A673 (cell line): ENCODE measurements around the gene MT1F. TPM values are rescaled to one million over a fixed set of nuclear protein-coding genes. Genes with fewer than 3 reads are reported as not detected.

Experiments
- BruUV-seq: library from RNA; stranded (reverse); fragments of 400-500 nt; replicated peaks from 2 replicates; lab custom pipeline; 2021; lab: Mats Ljungman, UMichigan
- CTCF ChIA-PET: fragments of 300-600 bp; sonication (Branson Sonifier 250); formaldehyde crosslinking; loops from one replicate; lab custom pipeline; 2022; ENCODE audit warnings: antibody characterized with exemption; lab: Charles Lee
- POLR2A ChIA-PET: fragments of 300-600 bp; sonication (Branson Sonifier 250); formaldehyde crosslinking; loops from one replicate; lab custom pipeline; 2022; ENCODE audit warnings: antibody characterized with exemption; ENCODE audit not compliant: low non-redundant PET; lab: Charles Lee
- DNase-seq: peaks from one replicate; pipeline ENCODE4 v3.0.0-alpha.2; 2015; ENCODE audit warnings: low spot score
- H3K27ac ChIP-seq: fragments of 200-600 bp; sonication (generic); 2 replicates; pipeline ENCODE4 v1.5.1; 2016; ENCODE audit warnings: mixed run types, low read depth, mild to moderate bottlenecking, mixed read lengths, antibody characterized with exemption, low read length; ENCODE audit not compliant: poor library complexity, severe bottlenecking
- H3K27me3 ChIP-seq: fragments of 200-600 bp; sonication (generic); replicated peaks from 2 replicates; pipeline ENCODE4 v1.6.1; 2017; ENCODE audit warnings: mixed run types, low read depth, mild to moderate bottlenecking, mixed read lengths, antibody characterized with exemption, low read length; ENCODE audit not compliant: insufficient read depth, poor library complexity
- H3K36me3 ChIP-seq: fragments of 200-600 bp; sonication (generic); 2 replicates; pipeline ENCODE4 v1.6.1; 2016; ENCODE audit warnings: mixed run types, mild to moderate bottlenecking, mixed read lengths, antibody characterized with exemption, low read length; ENCODE audit not compliant: insufficient read depth, poor library complexity, severe bottlenecking
- H3K4me1 ChIP-seq: fragments of 200-600 bp; sonication (generic); 2 replicates; pipeline ENCODE4 v1.6.1; 2017; ENCODE audit warnings: mixed run types, mild to moderate bottlenecking, mixed read lengths, antibody characterized with exemption, low read length; ENCODE audit not compliant: insufficient read depth, poor library complexity, severe bottlenecking
- H3K4me3 ChIP-seq: fragments of 200-600 bp; sonication (generic); 2 replicates; pipeline ENCODE4 v1.5.1; 2016; ENCODE audit warnings: low read depth, mixed run types, mild to moderate bottlenecking, mixed read lengths, low read length; ENCODE audit not compliant: poor library complexity, severe bottlenecking
- H3K9me3 ChIP-seq: fragments of 200-600 bp; sonication (generic); 2 replicates; pipeline ENCODE4 v1.6.1; 2016; ENCODE audit warnings: mixed run types, low read depth, mild to moderate bottlenecking, mixed read lengths, antibody characterized with exemption, low read length; ENCODE audit not compliant: poor library complexity, severe bottlenecking
- EZH2 ChIP-seq: fragments of 200-600 bp; sonication (generic); IDR thresholded peaks from 2 replicates; pipeline ENCODE4 v1.6.1; 2017; ENCODE audit warnings: borderline replicate concordance, low read depth, mild to moderate bottlenecking, mixed read lengths, antibody characterized with exemption, low read length; ENCODE audit not compliant: poor library complexity, severe bottlenecking
- intact Hi-C: fragments of 100-400 bp; cut with micrococcal nuclease; formaldehyde crosslinking; loops from one replicate; pipeline ENCODE4 v1.10.0; 2022; ENCODE audit not compliant: unreplicated experiment
- total RNA-seq: library from RNA; stranded (reverse); gene quantifications from 2 replicates; pipeline ENCODE4 v1.2.3, GENCODE V29; 2021
- TF ChIP-seq, protein P1 (sequence below): fragments of 300-800, 200-600 bp; sonication (generic); conservative IDR thresholded peaks from 2 replicates; pipeline ENCODE4 v1.5.1; 2017; ENCODE audit warnings: low read depth, mild to moderate bottlenecking, antibody characterized with exemption, low read length, moderate library complexity, mixed read lengths

The MT1F gene
- total RNA-seq, 1 experiment from 2014 or later, result 26.9 TPM

GRCh38 chr16:56697456-56698155, 39.8 kb downstream of the MT1F start:
- intact Hi-C loops, result no loop called here
- POLR2A ChIA-PET, result no interaction called here
- no peaks in the 10 kb centered on the region for H3K4me1 ChIP-seq
- H3K27me3 ChIP-seq, result no peaks in the 10 kb centered on the region
- H3K9me3 ChIP-seq, result no peaks in the 10 kb centered on the region
- H3K27ac ChIP-seq, result no peak overlapping the region
- H3K36me3 ChIP-seq, result no peaks in the 10 kb centered on the region
- no TSS peak for BruUV-seq
- CTCF ChIA-PET, result no interaction called here
- DNase-seq, result no peak
- H3K4me3 ChIP-seq, result no peak overlapping the region
- TF ChIP-seq EZH2, result no peak
- TF ChIP-seq, protein P1, sequence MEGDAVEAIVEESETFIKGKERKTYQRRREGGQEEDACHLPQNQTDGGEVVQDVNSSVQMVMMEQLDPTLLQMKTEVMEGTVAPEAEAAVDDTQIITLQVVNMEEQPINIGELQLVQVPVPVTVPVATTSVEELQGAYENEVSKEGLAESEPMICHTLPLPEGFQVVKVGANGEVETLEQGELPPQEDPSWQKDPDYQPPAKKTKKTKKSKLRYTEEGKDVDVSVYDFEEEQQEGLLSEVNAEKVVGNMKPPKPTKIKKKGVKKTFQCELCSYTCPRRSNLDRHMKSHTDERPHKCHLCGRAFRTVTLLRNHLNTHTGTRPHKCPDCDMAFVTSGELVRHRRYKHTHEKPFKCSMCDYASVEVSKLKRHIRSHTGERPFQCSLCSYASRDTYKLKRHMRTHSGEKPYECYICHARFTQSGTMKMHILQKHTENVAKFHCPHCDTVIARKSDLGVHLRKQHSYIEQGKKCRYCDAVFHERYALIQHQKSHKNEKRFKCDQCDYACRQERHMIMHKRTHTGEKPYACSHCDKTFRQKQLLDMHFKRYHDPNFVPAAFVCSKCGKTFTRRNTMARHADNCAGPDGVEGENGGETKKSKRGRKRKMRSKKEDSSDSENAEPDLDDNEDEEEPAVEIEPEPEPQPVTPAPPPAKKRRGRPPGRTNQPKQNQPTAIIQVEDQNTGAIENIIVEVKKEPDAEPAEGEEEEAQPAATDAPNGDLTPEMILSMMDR, result no peak

- H3K4me3 ChIP-seq, result no peak overlapping the region
- H3K36me3 ChIP-seq, result no peaks in the 10 kb centered on the region
- no peak overlapping the region for H3K27ac ChIP-seq
- no peaks in the 10 kb centered on the region for H3K4me1 ChIP-seq
- POLR2A ChIA-PET, result no interaction called here
- H3K27me3 ChIP-seq, result no peaks in the 10 kb centered on the region
- CTCF ChIA-PET, result interaction anchor here (0.6 to 1.3 kb wide), 6 partner anchors 96 to 417 kb away, joined by 3 to 9 read pairs (median 6); no protein-coding TSS in a partner anchor
- BruUV-seq, result no TSS peak
- DNase-seq, result no peak
- no peaks in the 10 kb centered on the region for H3K9me3 ChIP-seq
- TF ChIP-seq, protein P1, result no peak
- no peak for TF ChIP-seq EZH2
- intact Hi-C loops, result loop anchor here (5.0 kb wide), 2 partner anchors 98 to 758 kb away; no protein-coding TSS in a partner anchor
Observed at GRCh38 chr16:56700195-56700594, 42.4 kb downstream of the MT1F start.

DNA sequence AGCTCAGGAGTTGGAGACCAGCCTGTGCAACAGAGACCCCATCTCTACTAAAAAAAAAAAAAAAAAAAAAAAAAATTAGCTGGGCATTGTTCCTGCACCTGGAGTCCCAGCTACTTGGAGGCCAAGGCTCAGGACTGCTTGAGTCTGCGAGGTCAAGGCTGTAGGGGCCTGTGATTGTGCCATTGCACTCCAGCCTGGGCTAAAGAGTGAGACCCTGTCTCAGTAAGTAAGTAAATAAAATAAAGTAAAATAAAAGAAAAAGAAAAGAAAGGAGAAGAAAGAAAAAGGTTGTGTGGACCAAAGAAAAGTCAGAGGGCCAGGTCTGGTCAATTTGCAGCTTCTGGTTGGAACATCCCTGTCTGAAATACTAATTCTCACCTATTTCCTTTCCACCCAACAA, 42.9 kb downstream of the MT1F start:
- H3K9me3 ChIP-seq, result no peaks in the 10 kb centered on the region
- TF ChIP-seq, protein P1, result no peak
- TF ChIP-seq EZH2, result no peak
- no peaks in the 10 kb centered on the region for H3K36me3 ChIP-seq
- DNase-seq, result no peak
- intact Hi-C loops, result loop anchor here (5.0 kb wide), 2 partner anchors 98 to 758 kb away; no protein-coding TSS in a partner anchor
- no peak overlapping the region for H3K27ac ChIP-seq
- H3K4me1 ChIP-seq, result no peaks in the 10 kb centered on the region
- H3K4me3 ChIP-seq, result no peak overlapping the region
- no TSS peak for BruUV-seq
- CTCF ChIA-PET, result interaction anchor here (0.6 to 1.3 kb wide), 6 partner anchors 97 to 418 kb away, joined by 3 to 9 read pairs (median 6); no protein-coding TSS in a partner anchor
- H3K27me3 ChIP-seq, result no peaks in the 10 kb centered on the region
- POLR2A ChIA-PET, result no interaction called here
